GM21390 (cell line): ENCODE measurements around the gene COLEC12.

ENCODE experiments used
- ATAC-seq: cut with Tn5 transposase; IDR thresholded peaks from one replicate; pipeline ENCODE4 v1.9.1; 2021; ENCODE audit not compliant: unreplicated experiment

COLEC12 gene

GRCh38 chr18:476251-476664 is 24.2 kb downstream of the COLEC12 start:
- ATAC-seq, result no peak

GRCh38 chr18:475202-476031 is 25.1 kb downstream of the COLEC12 start:
- ATAC-seq, result no peak

- no peak for ATAC-seq
Measured at GRCh38 chr18:474416-474815, 26.1 kb downstream of the COLEC12 start.

GRCh38 chr18:473802-474201 is 26.7 kb downstream of the COLEC12 start:
- ATAC-seq, result no peak

GRCh38 chr18:471716-472115 is 28.8 kb downstream of the COLEC12 start:
- ATAC-seq, result no peak

- ATAC-seq, result no peak
Measured at GRCh38 chr18:470661-471501, 29.6 kb downstream of the COLEC12 start.

- ATAC-seq, result no peak
Measured at GRCh38 chr18:468955-469790, 31.3 kb downstream of the COLEC12 start.

GRCh38 chr18:463827-464541 is 36.5 kb downstream of the COLEC12 start:
- no peak for ATAC-seq

GRCh38 chr18:463403-463802 is 37.1 kb downstream of the COLEC12 start:
- no peak for ATAC-seq

GRCh38 chr18:461762-462161 is 38.7 kb downstream of the COLEC12 start:
- ATAC-seq, result no peak

- ATAC-seq, result no peak
Measured at GRCh38 chr18:460791-461190, 39.7 kb downstream of the COLEC12 start.

GRCh38 chr18:459814-460593 is 40.5 kb downstream of the COLEC12 start:
- ATAC-seq, result no peak

GRCh38 chr18:457521-458412 is 42.7 kb downstream of the COLEC12 start:
- no peak for ATAC-seq

- no peak for ATAC-seq
Measured at GRCh38 chr18:457140-457519, 43.4 kb downstream of the COLEC12 start.

GRCh38 chr18:456361-457139 is 44.0 kb downstream of the COLEC12 start:
- no peak for ATAC-seq

- ATAC-seq, result no peak
Measured at GRCh38 chr18:453400-453799, 47.1 kb downstream of the COLEC12 start.

GRCh38 chr18:452816-453215 is 47.7 kb downstream of the COLEC12 start:
- ATAC-seq, result no peak

- no peak for ATAC-seq
Measured at GRCh38 chr18:449374-449773, 51.1 kb downstream of the COLEC12 start.
